ENCODE measurements around the gene TSC1. TPM values are rescaled to one million over a fixed set of nuclear protein-coding genes. Genes with fewer than 3 reads are reported as not detected.
A peak's percentile ranks its signal among the peaks of the same experiment; 100 is the strongest.

TSC1 gene
- total RNA-seq, 1 experiment from 2014 or later: 15.3 TPM

DNA sequence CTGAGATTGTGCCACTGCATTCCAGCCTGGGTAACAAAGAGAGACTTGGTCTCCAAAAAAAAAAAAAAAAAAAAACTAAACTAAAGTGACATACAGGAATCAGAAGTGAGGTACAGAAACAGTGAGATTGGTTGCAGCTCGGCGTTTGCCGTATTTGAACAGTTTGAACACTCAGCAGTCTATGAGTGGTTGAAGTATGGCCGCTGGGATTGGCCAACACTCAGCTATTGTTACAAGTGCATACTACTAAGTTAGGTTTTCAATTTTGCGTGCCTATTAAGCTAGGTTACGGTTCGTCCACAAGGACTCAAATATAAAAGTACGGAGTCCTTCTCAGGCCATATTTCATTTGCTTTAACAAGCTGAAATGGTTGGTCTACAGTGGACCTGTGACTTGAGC, 3.3 kb upstream of the TSC1 start:
- Histone ChIP-seq H3K4me3 (no peak overlapping the region), H3K36me3 (no peaks in the 10 kb centered on the region), H3K9me3 (no peaks in the 10 kb centered on the region), H3K27me3 (no peaks in the 10 kb centered on the region)
- no peak for DNase-seq

DNA sequence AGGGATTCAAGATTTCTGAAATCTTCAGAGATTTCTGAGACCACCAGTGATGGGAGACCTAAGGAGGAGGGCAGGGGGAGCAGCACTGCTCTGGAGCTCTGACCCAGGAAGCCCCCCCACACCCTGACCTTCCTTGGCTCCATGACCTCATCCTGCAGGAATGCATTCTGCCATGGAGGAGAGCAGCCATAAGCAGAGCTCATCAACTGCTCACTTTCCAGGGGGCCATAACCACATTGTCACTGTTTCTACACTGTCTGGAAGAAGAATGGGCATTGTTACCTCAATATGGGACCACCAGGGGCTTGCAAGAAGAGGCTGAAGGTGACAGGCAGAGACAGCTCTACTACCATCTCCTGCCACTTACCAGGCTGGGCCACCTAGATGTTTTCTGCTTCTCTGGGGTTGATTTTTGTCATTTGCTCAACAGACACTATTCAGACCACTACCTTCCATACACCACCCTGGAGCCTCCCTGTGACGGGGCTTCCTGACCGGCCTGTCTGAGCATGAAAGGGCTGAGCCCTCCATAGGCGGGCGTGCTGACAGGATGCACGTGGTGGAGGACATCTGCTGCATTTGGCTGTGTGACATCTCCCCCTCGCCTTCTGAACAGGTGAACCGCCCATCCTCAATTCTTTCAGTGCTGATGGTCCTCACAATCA, 2.3 kb upstream of the TSC1 start:
- Histone ChIP-seq H3K27me3 (no peaks in the 10 kb centered on the region), H3K36me3 (peaks cover 2% of the 10 kb centered on the region; the same call in 1 of the 2 replicates), H3K9me3 (no peaks in the 10 kb centered on the region), H3K4me3 (no peak overlapping the region)
- DNase-seq: peak; percentile 68

DNA sequence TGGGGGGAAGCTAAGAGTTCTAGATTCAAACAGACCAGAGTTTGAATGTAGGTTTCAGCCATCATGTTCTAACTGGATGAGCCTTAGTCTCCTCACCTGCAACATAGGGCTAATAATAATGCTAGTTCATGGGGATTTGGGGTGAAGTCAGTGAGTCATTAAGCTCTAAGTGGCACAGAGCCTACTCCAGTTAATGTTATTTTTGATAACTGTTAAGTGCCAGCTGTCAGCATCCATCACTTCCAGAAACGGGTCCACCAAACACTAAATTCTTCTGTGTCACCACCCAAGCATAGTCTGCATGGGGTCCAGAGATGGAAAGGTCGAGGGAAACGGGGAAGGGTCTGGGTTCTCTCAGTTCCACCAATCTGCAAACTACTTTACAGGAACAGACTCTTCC, 1.8 kb upstream of the TSC1 start:
- no peak for DNase-seq
- H3K27me3 ChIP-seq: no peaks in the 10 kb centered on the region

DNA sequence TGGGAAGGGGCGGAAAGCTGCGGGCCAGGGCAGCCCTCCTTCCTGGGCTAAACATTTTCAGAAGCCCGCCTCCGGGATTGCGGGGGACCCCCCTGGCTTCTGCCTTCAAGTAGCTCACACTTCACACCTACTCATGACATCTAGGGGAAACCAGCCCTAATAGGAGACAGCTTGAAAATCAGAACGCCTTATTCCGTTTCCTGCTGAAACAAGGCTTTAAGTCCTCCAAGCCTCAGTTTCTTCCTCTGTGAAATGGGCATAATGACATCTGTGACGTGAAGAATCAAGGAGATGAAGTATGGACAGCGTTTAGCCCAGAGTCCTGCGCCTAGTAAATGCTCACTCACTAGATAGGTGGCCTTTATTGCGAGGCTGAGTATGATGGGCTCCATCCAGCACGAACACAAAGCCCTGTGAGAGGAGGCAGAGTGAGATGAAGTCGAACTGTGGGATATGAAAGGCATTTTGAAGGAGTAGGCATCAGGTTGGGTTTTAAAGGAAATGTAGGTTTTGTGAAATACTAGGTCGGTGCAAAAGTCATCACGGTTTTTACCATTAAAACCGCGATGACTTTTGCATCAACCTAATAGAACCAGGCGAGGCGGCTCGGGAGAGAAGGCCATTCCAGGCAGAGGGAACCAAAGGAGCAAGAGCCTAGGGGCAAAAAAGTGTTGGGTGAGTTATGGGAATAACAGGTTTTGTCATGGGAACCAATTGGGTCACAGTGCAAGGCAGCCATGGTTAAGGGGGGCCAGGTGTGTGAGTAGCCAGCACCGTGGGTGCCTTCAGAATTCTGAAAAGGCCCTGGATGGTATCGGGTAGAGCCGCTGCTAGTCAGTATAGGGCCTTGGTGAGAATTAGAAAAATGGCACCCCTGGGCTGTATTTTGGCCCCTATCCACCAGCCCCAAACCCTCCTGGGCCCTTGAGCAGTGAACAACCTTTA, 1.0 kb upstream of the TSC1 start:
- Histone ChIP-seq H3K9me3 (no peaks in the 10 kb centered on the region), H3K4me3 (peak overlapping the region; percentile 99), H3K36me3 (peaks cover 2% of the 10 kb centered on the region; the same call in 1 of the 2 replicates), H3K27me3 (no peaks in the 10 kb centered on the region)
- no peak for DNase-seq

More for the DNA sequence above, 1.8 kb upstream of the TSC1 start:
- Histone ChIP-seq H3K9me3 (no peaks in the 10 kb centered on the region), H3K36me3 (peaks cover 2% of the 10 kb centered on the region; the same call in 1 of the 2 replicates), H3K4me3 (no peak overlapping the region)

DNA sequence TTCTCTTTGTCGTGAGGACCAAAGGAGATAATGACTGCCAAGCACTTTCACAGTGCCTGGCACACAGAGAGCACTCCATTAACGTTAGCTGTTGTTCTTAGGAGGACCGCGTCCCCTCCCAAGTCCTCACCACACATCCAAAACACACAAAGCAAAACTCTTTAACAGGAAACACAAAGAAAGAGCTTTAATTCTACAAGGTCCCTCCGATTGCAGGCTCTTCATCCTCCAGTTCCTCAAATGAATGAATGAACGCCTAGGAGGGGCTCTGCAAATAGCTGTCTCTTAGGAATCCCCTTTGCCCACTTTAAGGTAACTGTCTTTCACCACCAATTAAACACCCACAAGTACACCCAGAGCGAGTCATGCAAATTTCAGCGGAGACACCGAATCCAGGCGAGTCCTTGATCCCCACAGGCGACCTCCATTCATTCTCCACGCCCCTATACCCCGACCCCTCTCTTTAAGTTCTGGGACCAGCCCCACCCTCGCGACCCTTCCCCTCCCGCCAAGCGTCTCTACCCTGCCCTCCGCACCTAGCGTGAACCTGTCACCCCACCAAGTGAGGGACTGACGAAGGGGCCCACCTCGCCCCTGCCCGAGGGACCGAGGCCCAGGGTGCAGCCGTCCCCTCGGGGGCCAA, 644 bp downstream of the TSC1 start:
- Histone ChIP-seq H3K36me3 (peaks cover 4% of the 10 kb centered on the region), H3K4me3 (peak overlapping the region; percentile 99), H3K9me3 (no peaks in the 10 kb centered on the region), H3K27me3 (no peaks in the 10 kb centered on the region)
- no peak for DNase-seq

DNA sequence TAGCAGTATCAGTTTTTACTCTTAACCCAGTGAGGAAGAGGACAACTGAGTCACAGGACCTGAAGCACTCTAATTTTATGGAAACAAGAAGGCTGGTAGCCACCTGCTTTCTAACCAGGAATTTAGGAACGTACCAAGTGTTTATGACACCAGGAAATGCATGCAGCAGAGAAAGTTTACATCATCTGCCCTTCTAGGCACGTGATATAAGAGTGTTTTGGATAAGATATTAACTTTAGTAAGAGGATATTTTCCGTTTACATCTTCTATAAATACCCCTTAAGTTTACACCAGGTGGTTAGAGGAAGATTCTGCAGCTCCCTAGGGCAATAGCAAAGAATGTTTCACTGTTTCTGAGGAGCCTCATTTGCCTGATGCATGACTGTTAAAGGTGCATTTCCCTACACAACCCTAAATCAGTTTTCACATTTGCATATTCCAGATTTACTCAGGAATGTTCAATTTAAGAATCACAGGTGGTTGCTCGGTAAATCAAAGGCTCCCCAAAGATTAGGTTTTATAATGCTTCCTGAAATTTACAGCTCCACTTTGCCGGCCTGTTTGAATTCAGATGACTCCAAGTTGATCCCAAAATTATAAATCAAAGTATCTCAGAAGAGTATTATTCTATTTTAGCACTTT, 1.8 kb downstream of the TSC1 start:
- peaks cover 6% of the 10 kb centered on the region for H3K36me3 ChIP-seq
- peaks cover 4% of the 10 kb centered on the region; the same call in 1 of the 2 replicates for H3K9me3 ChIP-seq
- H3K27me3 ChIP-seq: no peaks in the 10 kb centered on the region
- peak overlapping the region; percentile 99 for H3K4me3 ChIP-seq
- no peak for DNase-seq

DNA sequence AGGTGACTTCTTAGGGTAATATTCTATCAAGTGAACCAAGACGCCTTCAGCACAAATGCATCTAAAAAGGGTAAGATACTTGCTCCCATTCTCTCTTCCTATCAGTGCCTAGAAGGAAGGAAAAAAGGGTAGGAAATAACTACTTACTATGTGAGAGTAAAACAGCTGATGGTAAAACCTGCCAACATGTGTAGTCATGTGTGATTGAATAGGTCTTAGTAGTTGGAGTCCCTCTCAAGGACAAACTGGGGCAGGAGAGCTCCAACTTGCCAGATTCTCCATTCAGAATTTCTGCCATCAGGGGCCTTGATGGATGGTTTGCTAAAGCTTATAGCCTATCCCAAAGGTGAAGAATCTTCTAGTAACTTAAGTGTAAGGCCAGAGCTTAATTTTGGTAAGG, 5.2 kb downstream of the TSC1 start:
- no peaks in the 10 kb centered on the region for H3K27me3 ChIP-seq
- peaks cover 9% of the 10 kb centered on the region for H3K36me3 ChIP-seq
- no peak overlapping the region for H3K4me3 ChIP-seq
- peaks cover 6% of the 10 kb centered on the region for H3K9me3 ChIP-seq
- DNase-seq: no peak

DNA sequence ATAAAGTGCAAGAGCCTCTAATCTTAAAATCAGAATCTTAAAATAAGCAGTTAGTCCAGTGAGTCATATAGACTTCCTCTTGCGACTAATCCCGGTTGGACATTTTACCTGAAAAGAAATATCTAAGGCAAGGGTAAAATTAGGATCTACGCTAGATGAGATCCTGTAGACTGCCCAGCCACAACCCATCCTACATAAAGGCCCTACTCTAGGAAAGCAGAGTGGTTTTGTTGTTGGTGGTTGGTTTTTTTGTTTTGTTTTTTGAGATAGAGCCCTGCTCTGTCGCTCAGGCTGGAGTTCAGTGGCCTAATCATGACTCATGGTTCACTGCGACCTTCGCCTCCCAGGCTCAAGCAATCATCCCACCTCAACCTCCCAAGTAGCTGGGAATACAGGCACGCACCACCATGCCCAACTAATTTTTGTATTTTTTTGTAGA, 6.9 kb downstream of the TSC1 start:
- Histone ChIP-seq H3K36me3 (peaks cover 18% of the 10 kb centered on the region), H3K4me3 (no peak overlapping the region), H3K27me3 (no peaks in the 10 kb centered on the region), H3K9me3 (peaks cover 6% of the 10 kb centered on the region)
- DNase-seq: peak; percentile 31

DNA sequence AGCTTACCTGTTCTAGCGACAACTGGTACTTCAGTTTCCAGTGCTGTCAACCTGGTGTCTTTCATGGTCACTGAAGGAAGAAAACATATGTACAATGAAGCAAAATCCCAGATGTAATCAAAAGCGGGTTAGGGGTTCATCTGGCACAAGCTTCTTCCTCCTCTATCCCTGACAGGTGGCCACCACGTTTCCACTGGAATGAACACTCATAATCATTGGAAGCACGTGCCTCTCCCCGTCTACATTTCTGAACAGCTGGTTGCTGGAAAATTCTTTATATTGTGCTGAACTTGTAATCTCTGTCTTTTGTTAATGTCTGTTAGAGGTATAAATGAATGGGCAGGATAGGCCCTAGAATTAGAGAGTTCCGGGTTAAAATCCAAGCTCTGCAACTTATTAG, 9.4 kb downstream of the TSC1 start:
- peaks cover 17% of the 10 kb centered on the region for H3K36me3 ChIP-seq
- no peak overlapping the region for H3K4me3 ChIP-seq
- no peaks in the 10 kb centered on the region for H3K27me3 ChIP-seq
- peaks cover 6% of the 10 kb centered on the region for H3K9me3 ChIP-seq
- DNase-seq: no peak

DNA sequence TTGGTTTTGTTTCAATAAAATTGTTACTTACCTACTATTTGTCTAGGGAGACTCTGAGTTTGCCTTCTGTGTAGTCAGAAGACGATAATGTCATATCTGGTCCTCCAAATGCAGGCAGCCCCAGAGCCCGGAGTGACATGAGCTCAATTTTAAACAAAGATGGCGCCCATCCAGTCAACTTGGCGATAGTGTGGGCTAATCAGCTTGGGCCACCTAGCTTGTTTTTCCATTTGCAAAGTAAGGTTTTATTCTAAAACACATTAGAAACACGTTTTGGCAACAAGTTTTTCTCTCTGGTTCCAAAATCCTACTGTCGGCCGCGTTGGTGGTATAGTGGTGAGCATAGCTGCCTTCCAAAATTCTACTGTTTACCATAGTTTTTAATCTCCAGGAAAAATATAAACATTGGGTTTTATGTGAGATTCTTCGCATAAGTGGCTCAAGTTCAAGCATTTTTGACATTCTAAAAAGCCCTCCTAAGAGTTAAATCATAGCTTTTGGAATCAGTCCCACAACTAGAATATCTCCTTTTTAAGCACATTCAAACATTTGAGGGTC, 13.2 kb downstream of the TSC1 start:
- H3K9me3 ChIP-seq: no peaks in the 10 kb centered on the region
- H3K36me3 ChIP-seq: peaks cover 31% of the 10 kb centered on the region
- peak; percentile 29 for DNase-seq
- H3K27me3 ChIP-seq: no peaks in the 10 kb centered on the region
- no peak overlapping the region for H3K4me3 ChIP-seq

DNA sequence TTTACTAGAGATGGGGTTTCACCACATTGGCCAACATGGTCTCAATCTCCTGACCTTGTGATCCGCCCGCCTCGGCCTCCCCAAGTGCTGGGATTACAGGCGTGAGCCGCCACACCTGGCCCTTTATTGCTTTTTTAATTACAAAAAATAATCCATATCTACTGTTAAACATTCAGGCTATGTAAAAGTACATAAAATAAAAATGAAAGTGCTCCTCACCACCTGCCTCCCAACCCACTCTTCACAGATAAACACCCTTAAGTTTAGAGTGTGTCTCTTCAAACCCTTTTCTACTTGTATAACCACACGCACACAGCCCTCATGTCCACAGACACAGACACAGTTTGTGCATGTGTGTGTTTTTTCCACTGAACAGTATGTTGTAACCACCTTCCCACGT, 16.7 kb downstream of the TSC1 start:
- no peak overlapping the region for H3K4me3 ChIP-seq
- H3K9me3 ChIP-seq: no peaks in the 10 kb centered on the region
- H3K27me3 ChIP-seq: no peaks in the 10 kb centered on the region
- peaks cover 40% of the 10 kb centered on the region for H3K36me3 ChIP-seq
- no peak for DNase-seq

DNA sequence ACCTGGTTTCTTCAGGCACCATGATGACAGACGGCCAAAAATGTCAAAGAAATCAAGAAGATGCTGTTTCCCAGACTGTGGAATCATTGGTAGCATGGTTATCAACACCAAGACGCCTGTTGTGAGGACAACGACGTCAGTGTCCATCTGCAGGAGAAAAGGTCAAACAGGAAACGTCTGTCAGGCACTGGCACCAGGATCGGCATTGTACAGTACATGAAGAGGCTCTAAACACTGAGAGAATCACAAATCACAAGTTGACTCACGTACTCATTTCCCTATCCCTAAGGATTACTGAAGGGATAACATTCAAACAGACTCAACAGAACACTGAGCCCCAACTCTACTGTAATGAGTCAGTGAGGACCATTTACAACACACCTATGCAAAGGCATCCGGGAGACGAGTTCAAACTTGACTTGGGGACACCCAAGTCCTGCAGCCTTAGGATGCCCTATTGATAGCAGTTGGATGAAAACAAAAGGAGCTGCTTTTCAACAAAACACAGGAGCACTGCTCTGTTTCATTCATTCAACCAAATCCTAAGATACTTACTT, 21.0 kb downstream of the TSC1 start:
- no peak for DNase-seq
- Histone ChIP-seq H3K36me3 (peaks cover 62% of the 10 kb centered on the region), H3K4me3 (no peak overlapping the region), H3K9me3 (no peaks in the 10 kb centered on the region), H3K27me3 (no peaks in the 10 kb centered on the region)

DNA sequence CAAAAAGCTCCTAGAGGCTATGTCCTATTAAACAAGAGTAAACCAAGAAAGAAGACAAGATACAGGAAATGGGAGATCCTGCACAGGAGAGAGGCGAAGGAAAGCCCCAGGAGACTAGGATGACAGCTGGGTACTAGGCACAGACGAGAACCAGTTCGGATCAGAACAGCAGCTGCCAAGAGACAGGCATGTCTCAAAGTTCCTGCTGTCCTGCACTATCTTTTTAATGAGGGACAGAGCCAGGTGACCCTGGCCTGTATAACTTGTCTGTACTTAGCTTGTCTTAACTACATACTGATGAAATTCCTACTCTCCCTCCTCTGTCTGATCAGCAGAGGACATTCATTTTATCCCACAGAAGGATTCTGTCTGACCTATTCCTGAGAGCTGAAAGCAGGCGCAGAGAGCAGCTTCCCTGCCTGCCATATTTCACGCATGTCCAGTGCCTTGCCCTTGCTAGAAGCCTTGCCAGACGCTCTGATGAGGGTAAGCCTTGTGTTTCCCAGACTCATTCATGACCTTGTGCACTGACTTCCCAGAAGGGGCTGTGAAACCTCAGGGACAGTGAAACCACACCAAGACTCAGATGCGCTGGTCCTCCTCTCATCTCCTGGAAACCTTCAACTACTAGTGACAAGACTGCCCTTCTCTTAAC, 24.7 kb downstream of the TSC1 start:
- no peaks in the 10 kb centered on the region for H3K27me3 ChIP-seq
- H3K36me3 ChIP-seq: peaks cover 48% of the 10 kb centered on the region
- no peak for DNase-seq
- H3K9me3 ChIP-seq: no peaks in the 10 kb centered on the region
- no peak overlapping the region for H3K4me3 ChIP-seq

DNA sequence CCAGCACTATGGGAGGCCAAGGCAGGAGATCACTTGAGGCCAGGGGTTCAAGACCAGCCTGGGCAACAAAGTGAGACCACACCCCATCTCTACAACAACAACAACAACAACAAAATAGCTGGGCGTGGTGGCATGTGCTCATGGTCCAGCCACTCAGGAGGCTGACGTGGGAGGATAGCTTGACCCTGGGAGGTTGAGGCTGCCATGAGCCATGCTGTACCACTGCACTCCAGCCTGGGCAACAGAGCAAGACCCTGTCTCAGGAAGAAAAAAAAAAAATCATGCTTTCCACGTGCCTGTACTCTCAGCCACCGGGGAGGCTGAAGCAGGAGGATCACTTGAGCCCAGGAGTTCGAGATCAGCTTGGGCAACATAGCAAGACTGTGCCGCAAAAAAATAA, 29.5 kb downstream of the TSC1 start:
- H3K27me3 ChIP-seq: no peaks in the 10 kb centered on the region
- H3K9me3 ChIP-seq: no peaks in the 10 kb centered on the region
- peaks cover 25% of the 10 kb centered on the region for H3K36me3 ChIP-seq

DNA sequence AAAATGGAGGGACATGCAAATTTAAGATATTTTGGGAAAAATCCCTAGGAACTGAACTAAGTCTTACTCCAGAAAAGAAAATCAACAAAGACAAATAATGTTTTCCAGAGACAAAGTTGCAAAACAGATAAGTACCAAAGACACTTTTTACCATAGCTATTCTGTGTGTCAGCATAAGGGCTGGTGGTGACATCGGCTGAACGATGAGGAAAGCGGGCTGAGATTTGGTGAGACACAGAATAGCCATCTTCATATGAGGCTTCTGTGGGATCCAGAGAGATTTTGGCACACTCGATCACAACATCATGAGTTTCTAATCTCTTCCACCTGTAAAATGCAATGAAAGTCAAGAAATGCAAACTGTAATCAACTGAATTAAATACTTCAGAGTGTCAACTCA, 32.3 kb downstream of the TSC1 start:
- Histone ChIP-seq H3K27me3 (no peaks in the 10 kb centered on the region), H3K4me3 (no peak overlapping the region), H3K36me3 (peaks cover 18% of the 10 kb centered on the region), H3K9me3 (no peaks in the 10 kb centered on the region)
- DNase-seq: no peak

More for the DNA sequence above, 29.5 kb downstream of the TSC1 start:
- no peak for DNase-seq
- H3K4me3 ChIP-seq: no peak overlapping the region

DNA sequence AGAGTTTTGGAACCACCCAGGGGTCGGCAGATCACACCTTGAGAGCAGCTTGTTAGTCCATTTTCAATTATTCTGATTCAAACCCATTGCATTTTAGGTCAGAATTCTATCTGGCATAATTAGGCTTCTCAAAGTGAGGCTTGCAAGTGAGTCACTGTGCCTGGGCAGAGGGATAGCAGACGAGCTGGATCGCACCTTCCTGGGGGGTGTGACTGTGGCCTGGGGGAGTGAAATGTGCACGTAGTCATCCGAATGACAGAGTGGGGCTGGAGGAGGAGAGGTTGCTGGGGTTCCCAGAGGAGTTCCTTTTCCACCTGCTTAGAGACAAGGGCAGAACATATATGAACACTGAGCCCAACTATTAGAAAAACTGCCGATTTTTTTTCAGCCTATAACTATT, 34.0 kb downstream of the TSC1 start:
- Histone ChIP-seq H3K4me3 (no peak overlapping the region), H3K9me3 (no peaks in the 10 kb centered on the region), H3K27me3 (no peaks in the 10 kb centered on the region), H3K36me3 (peaks cover 17% of the 10 kb centered on the region)
- no peak for DNase-seq
